Measurements from ENCODE around the gene PRTFDC1.
"Not testable (repeated sequence)": the region's sequence is repeated elsewhere in the genome, so short reads cannot be mapped to it uniquely, and the experiment has no call there.

Gene PRTFDC1

DNA sequence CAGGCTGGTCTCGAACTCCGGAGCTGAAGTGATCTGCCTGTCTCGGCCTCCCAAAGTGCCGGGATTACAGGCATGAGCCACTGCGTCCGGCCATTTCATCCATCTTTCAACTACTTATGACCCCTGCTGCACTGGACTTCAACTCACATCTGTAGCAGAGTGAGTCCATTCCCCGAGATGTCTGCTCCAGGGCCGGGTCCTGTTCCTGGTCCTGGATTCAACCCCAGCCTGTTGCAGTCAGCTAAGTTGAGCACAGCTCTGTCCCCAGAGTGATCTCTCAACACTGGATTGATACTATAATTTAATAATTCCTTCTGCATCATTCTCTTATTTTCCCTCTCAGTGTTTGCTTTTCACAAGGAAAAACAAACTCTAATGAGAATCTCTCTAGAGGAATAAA lies 25.8 kb downstream of the PRTFDC1 start:
- Histone ChIP-seq H4K20me1 (ENCODE audit: control insufficient read depth, insufficient read depth, low read depth, low read length) (no peaks in the 10 kb centered on the region), H3K27me3 (ENCODE audit: control insufficient read depth, low read length) (peaks cover 3% of the 10 kb centered on the region; the same call in 1 of the 2 replicates), H3K4me1 (ENCODE audit: control insufficient read depth, low read length) (peaks cover 12% of the 10 kb centered on the region), H3K4me3 (ENCODE audit: low read length) (no peak overlapping the region), H3K27ac (ENCODE audit: low read depth, low read length) (no peak overlapping the region), H3K36me3 (ENCODE audit: control insufficient read depth, low read length) (no peaks in the 10 kb centered on the region), H3K79me2 (ENCODE audit: control insufficient read depth, low read length) (no peaks in the 10 kb centered on the region), H3K4me2 (ENCODE audit: low read length) (no peak overlapping the region), H3F3A (ENCODE audit: control insufficient read depth, insufficient read depth) (no peaks in the 10 kb centered on the region), H3K9me2 (replicated peaks; ENCODE audit: control insufficient read depth, low read length) (no peaks in the 10 kb centered on the region), H3K9me3 (ENCODE audit: control insufficient read depth, insufficient read depth, low read length) (no peaks in the 10 kb centered on the region)
- TF ChIP-seq, protein P1, sequence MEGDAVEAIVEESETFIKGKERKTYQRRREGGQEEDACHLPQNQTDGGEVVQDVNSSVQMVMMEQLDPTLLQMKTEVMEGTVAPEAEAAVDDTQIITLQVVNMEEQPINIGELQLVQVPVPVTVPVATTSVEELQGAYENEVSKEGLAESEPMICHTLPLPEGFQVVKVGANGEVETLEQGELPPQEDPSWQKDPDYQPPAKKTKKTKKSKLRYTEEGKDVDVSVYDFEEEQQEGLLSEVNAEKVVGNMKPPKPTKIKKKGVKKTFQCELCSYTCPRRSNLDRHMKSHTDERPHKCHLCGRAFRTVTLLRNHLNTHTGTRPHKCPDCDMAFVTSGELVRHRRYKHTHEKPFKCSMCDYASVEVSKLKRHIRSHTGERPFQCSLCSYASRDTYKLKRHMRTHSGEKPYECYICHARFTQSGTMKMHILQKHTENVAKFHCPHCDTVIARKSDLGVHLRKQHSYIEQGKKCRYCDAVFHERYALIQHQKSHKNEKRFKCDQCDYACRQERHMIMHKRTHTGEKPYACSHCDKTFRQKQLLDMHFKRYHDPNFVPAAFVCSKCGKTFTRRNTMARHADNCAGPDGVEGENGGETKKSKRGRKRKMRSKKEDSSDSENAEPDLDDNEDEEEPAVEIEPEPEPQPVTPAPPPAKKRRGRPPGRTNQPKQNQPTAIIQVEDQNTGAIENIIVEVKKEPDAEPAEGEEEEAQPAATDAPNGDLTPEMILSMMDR (IDR thresholded peaks at IDR 0.05; ENCODE audit: low read depth, low read length, poor library complexity, severe bottlenecking) = no peak
- TF ChIP-seq EZH2phosphoT487 (IDR thresholded peaks at IDR 0.05; ENCODE audit: borderline replicate concordance, low read length) = no peak

DNA sequence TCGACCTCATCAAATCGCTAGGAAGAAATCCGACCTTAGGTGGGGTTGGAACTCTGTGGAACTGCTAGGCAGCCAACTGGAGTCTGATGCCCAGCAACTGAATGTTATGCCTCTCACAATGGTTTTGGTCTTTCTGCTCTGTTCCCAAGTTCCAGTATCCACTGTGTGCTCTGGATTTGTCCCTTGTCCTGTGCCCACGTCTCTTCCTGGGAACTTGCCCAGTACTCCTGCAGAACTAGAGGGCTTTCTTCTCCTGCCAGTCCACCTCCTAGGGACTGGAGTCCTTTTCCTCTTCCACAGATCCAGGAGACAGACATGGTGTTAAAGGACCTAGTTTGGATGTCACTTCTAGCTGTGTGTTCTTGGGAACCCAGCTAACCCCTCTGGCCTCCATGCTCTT lies 26.6 kb downstream of the PRTFDC1 start:
- no peaks in the 10 kb centered on the region for H3F3A ChIP-seq (ENCODE audit: control insufficient read depth, insufficient read depth)
- H3K4me2 ChIP-seq (ENCODE audit: low read length) = no peak overlapping the region
- H4K20me1 ChIP-seq (ENCODE audit: control insufficient read depth, insufficient read depth, low read depth, low read length) = no peaks in the 10 kb centered on the region
- H3K9me3 ChIP-seq (ENCODE audit: control insufficient read depth, insufficient read depth, low read length) = no peaks in the 10 kb centered on the region
- H3K27me3 ChIP-seq (ENCODE audit: control insufficient read depth, low read length) = no peaks in the 10 kb centered on the region; the same call in 1 of the 2 replicates
- no peak overlapping the region for H3K4me3 ChIP-seq (ENCODE audit: low read length)
- no peak overlapping the region for H3K27ac ChIP-seq (ENCODE audit: low read depth, low read length)
- no peaks in the 10 kb centered on the region for H3K79me2 ChIP-seq (ENCODE audit: control insufficient read depth, low read length)
- peaks cover 11% of the 10 kb centered on the region for H3K4me1 ChIP-seq (ENCODE audit: control insufficient read depth, low read length)
- no peaks in the 10 kb centered on the region for H3K36me3 ChIP-seq (ENCODE audit: control insufficient read depth, low read length)
- TF ChIP-seq, protein P1 (IDR thresholded peaks at IDR 0.05; ENCODE audit: low read depth, low read length, poor library complexity, severe bottlenecking) = no peak
- TF ChIP-seq EZH2phosphoT487 (IDR thresholded peaks at IDR 0.05; ENCODE audit: borderline replicate concordance, low read length) = no peak
- no peaks in the 10 kb centered on the region for H3K9me2 ChIP-seq (replicated peaks; ENCODE audit: control insufficient read depth, low read length)

DNA sequence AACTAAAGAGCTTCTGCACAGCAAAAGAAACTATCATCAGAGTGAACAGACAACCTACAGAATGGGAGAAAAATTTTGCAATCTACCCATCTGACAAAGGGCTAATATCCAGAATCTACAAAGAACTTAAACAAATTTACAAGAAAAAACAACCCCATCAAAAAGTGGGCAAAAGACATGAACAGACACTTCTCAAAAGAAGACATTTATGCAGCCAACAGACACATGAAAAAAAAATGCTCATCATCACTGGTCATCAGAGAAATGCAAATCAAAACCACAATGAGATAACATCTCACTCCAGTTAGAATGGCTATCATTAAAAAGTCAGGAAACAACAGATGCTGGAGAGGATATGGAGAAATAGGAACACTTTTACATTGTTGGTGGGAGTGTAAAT lies 27.9 kb downstream of the PRTFDC1 start:
- not testable (repeated sequence) for H3K27me3 ChIP-seq (ENCODE audit: control insufficient read depth, low read length); H3F3A ChIP-seq (ENCODE audit: control insufficient read depth, insufficient read depth)

DNA sequence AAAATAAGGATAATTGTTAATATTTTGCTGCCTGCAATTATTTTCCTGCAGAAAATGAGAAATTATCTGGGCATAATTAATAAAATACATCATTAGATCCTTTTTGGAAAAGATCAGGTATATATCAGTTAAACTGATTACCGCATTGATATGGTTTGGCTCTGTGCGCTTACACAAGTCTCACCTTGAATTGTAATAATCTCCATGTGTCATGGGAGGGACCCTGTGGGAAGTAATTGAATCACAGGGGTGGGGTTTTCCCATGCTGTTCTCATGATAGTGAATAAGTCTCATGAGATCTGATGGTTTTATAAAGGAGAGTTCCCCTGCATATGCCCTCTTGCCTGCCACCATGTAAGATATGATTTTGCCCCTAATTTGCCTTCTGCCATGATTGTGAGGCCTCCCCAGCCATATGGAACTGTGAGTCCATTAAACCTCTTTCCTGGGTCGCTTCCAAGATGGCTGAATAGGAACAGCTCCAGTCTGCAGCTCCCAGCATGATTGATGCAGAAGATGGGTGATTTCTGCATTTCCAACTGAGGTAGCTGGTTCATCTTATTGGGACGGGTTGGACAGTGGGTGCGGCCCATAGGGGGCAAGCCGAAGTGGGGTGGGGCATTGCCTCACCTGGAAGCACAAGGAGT lies 30.1 kb downstream of the PRTFDC1 start:
- not testable (repeated sequence) for H4K20me1 ChIP-seq (ENCODE audit: control insufficient read depth, insufficient read depth, low read depth, low read length); H3K27ac ChIP-seq (ENCODE audit: low read depth, low read length); H3K4me3 ChIP-seq (ENCODE audit: low read length)

More for the DNA sequence above, 27.9 kb downstream of the PRTFDC1 start:
- H3K9me3 ChIP-seq (ENCODE audit: control insufficient read depth, insufficient read depth, low read length); H3K27ac ChIP-seq (ENCODE audit: low read depth, low read length); H3K4me1 ChIP-seq (ENCODE audit: control insufficient read depth, low read length); H3K9me2 ChIP-seq (replicated peaks; ENCODE audit: control insufficient read depth, low read length); H3K79me2 ChIP-seq (ENCODE audit: control insufficient read depth, low read length); H3K36me3 ChIP-seq (ENCODE audit: control insufficient read depth, low read length); H4K20me1 ChIP-seq (ENCODE audit: control insufficient read depth, insufficient read depth, low read depth, low read length); H3K4me3 ChIP-seq (ENCODE audit: low read length); H3K4me2 ChIP-seq (ENCODE audit: low read length): not testable (repeated sequence)

More for the DNA sequence above, 30.1 kb downstream of the PRTFDC1 start:
- H3K79me2 ChIP-seq (ENCODE audit: control insufficient read depth, low read length); H3K4me2 ChIP-seq (ENCODE audit: low read length); H3K9me3 ChIP-seq (ENCODE audit: control insufficient read depth, insufficient read depth, low read length); H3K4me1 ChIP-seq (ENCODE audit: control insufficient read depth, low read length); H3F3A ChIP-seq (ENCODE audit: control insufficient read depth, insufficient read depth); H3K27me3 ChIP-seq (ENCODE audit: control insufficient read depth, low read length); H3K36me3 ChIP-seq (ENCODE audit: control insufficient read depth, low read length); H3K9me2 ChIP-seq (replicated peaks; ENCODE audit: control insufficient read depth, low read length): not testable (repeated sequence)

All from DOHH2 (cell line).